Neural progenitor cell (in vitro differentiated cells): ENCODE data around the gene FARP1. TPM values are rescaled to one million over a fixed set of nuclear protein-coding genes. Genes with fewer than 3 reads are reported as not detected.
A peak's percentile ranks its signal among the peaks of the same experiment; 100 is the strongest.

Source experiments
- DNase-seq: peaks from one replicate; pipeline ENCODE4 v3.0.0-alpha.2; 2016; ENCODE audit warnings: low spot score
- H2AFZ ChIP-seq: fragments of 200-600 bp; sonication (generic); replicated peaks from 2 replicates; pipeline ENCODE4 v1.6.1; 2016; ENCODE audit warnings: antibody characterized with exemption
- H3F3A ChIP-seq: fragments of 200-600 bp; sonication (generic); 2 replicates; pipeline ENCODE4 v1.6.1; 2016; ENCODE audit warnings: antibody characterized with exemption, low read depth
- H3K27ac ChIP-seq: fragments of 200-600 bp; sonication (generic); 2 replicates; pipeline ENCODE4 v1.5.1; 2016; ENCODE audit warnings: mild to moderate bottlenecking
- H3K27me3 ChIP-seq: fragments of 200-600 bp; sonication (generic); 2 replicates; pipeline ENCODE4 v1.6.1; 2016; ENCODE audit warnings: mild to moderate bottlenecking, moderate library complexity
- H3K36me3 ChIP-seq: fragments of 200-600 bp; sonication (generic); 2 replicates; pipeline ENCODE4 v1.5.1; 2016
- H3K4me1 ChIP-seq: fragments of 200-600 bp; sonication (generic); 2 replicates; pipeline ENCODE4 v1.6.1; 2016; ENCODE audit warnings: mixed run types
- H3K4me2 ChIP-seq: fragments of 200-600 bp; sonication (generic); 2 replicates; pipeline ENCODE4 v1.6.1; 2016
- H3K4me3 ChIP-seq: fragments of 200-600 bp; sonication (generic); 2 replicates; pipeline ENCODE4 v1.5.1; 2016
- H3K79me2 ChIP-seq: fragments of 200-600 bp; sonication (generic); 2 replicates; pipeline ENCODE4 v1.6.1; 2016; ENCODE audit warnings: low read depth
- H3K9ac ChIP-seq: fragments of 200-600 bp; sonication (generic); 2 replicates; pipeline ENCODE4 v1.6.1; 2016
- H3K9me3 ChIP-seq: fragments of 200-600 bp; sonication (generic); 2 replicates; pipeline ENCODE4 v1.5.1; 2016; ENCODE audit warnings: low read depth
- H4K20me1 ChIP-seq: fragments of 200-600 bp; sonication (generic); 2 replicates; pipeline ENCODE4 v1.6.1; 2016; ENCODE audit warnings: low read depth
- H3K27ac Mint-ChIP-seq: 3 replicates; pipeline ENCODE4 v1.8.0; 2021; ENCODE audit warnings: mixed read lengths
- H3K27me3 Mint-ChIP-seq: 2 replicates; pipeline ENCODE4 v1.8.0; 2022; ENCODE audit warnings: low read depth, mild to moderate bottlenecking, inconsistent platforms, moderate library complexity, mixed read lengths; ENCODE audit not compliant: insufficient read depth
- H3K36me3 Mint-ChIP-seq: 3 replicates; pipeline ENCODE4 v1.8.0; 2021; ENCODE audit warnings: mixed read lengths
- H3K4me1 Mint-ChIP-seq: 3 replicates; pipeline ENCODE4 v1.8.0; 2021; ENCODE audit warnings: mixed read lengths
- H3K4me3 Mint-ChIP-seq: 3 replicates; pipeline ENCODE4 v1.8.0; 2021; ENCODE audit warnings: mild to moderate bottlenecking, moderate library complexity, mixed read lengths
- H3K9me3 Mint-ChIP-seq: 3 replicates; pipeline ENCODE4 v1.8.0; 2020; ENCODE audit warnings: mixed read lengths
- CTCF ChIP-seq: fragments of 200-600 bp; sonication (generic); IDR thresholded peaks from 2 replicates; pipeline ENCODE4 v1.5.1; 2017; ENCODE audit warnings: antibody characterized with exemption, mild to moderate bottlenecking
- EZH2 ChIP-seq: fragments of 200-600 bp; sonication (generic); IDR thresholded peaks from 2 replicates; pipeline ENCODE4 v1.6.1; 2017; ENCODE audit warnings: antibody characterized with exemption, mild to moderate bottlenecking, moderate library complexity
- EZH2phosphoT487 ChIP-seq: fragments of 200-600 bp; sonication (generic); IDR thresholded peaks from 2 replicates; pipeline ENCODE4 v1.6.1; 2017; ENCODE audit warnings: antibody characterized with exemption
- total RNA-seq: library from RNA; depleted of rRNA; stranded (reverse); fragments of >200 nt; gene quantifications from 2 replicates; pipeline ENCODE4 v1.2.3, GENCODE V29; 2015; ENCODE audit warnings: low replicate concordance

The FARP1 gene
- total RNA-seq, 1 donor from 2014 or later: 78.0 TPM

GRCh38 chr13:98447881-98448641, 305.2 kb downstream of the FARP1 start:
- peaks cover 16% of the 10 kb centered on the region for H3K27me3 Mint-ChIP-seq
- H3K4me3 Mint-ChIP-seq: no peak overlapping the region
- no peaks in the 10 kb centered on the region for H3K27me3 ChIP-seq
- no peak overlapping the region for H3K27ac ChIP-seq
- peaks cover 14% of the 10 kb centered on the region for H3K79me2 ChIP-seq
- peak; percentile 90 for DNase-seq
- no peaks in the 10 kb centered on the region for H3K9me3 ChIP-seq
- no peak overlapping the region for H3K4me2 ChIP-seq
- no peak overlapping the region for H3K27ac Mint-ChIP-seq
- H3K36me3 ChIP-seq: no peaks in the 10 kb centered on the region
- H3K4me1 ChIP-seq: peaks cover 20% of the 10 kb centered on the region
- H3K9me3 Mint-ChIP-seq: no peaks in the 10 kb centered on the region
- TF ChIP-seq EZH2phosphoT487 (no peak), EZH2 (no peak), CTCF (peak; percentile 88)
- H3F3A ChIP-seq: peaks cover 29% of the 10 kb centered on the region
- H3K4me3 ChIP-seq: no peak overlapping the region
- peaks cover 31% of the 10 kb centered on the region for H4K20me1 ChIP-seq
- no peak overlapping the region for H3K9ac ChIP-seq
- H2AFZ ChIP-seq: no peak overlapping the region
- peaks cover 27% of the 10 kb centered on the region for H3K4me1 Mint-ChIP-seq
- H3K36me3 Mint-ChIP-seq: peaks cover 41% of the 10 kb centered on the region

- DNase-seq: no peak
- Mint-ChIP-seq H3K36me3 (peaks cover 42% of the 10 kb centered on the region), H3K4me3 (no peak overlapping the region), H3K4me1 (peaks cover 27% of the 10 kb centered on the region), H3K27ac (no peak overlapping the region), H3K27me3 (peaks cover 16% of the 10 kb centered on the region), H3K9me3 (no peaks in the 10 kb centered on the region)
- Histone ChIP-seq H3K9ac (no peak overlapping the region), H2AFZ (no peak overlapping the region), H3F3A (peaks cover 29% of the 10 kb centered on the region), H3K27ac (no peak overlapping the region), H3K27me3 (no peaks in the 10 kb centered on the region), H3K4me2 (no peak overlapping the region), H3K4me3 (no peak overlapping the region), H3K36me3 (no peaks in the 10 kb centered on the region), H3K9me3 (no peaks in the 10 kb centered on the region), H3K4me1 (peaks cover 20% of the 10 kb centered on the region), H3K79me2 (peaks cover 14% of the 10 kb centered on the region), H4K20me1 (peaks cover 31% of the 10 kb centered on the region)
- TF ChIP-seq EZH2phosphoT487 (no peak), EZH2 (no peak), CTCF (no peak)
These were observed 305.7 kb downstream of the FARP1 start for GRCh38 chr13:98448642-98448928.

GRCh38 chr13:98449273-98449672, 306.4 kb downstream of the FARP1 start:
- DNase-seq: no peak
- Histone ChIP-seq H3K9ac (no peak overlapping the region), H3K36me3 (no peaks in the 10 kb centered on the region), H4K20me1 (peaks cover 31% of the 10 kb centered on the region), H3K27ac (peak overlapping the region; percentile 29), H3K27me3 (no peaks in the 10 kb centered on the region), H3F3A (peaks cover 29% of the 10 kb centered on the region), H3K9me3 (no peaks in the 10 kb centered on the region), H3K4me2 (no peak overlapping the region), H3K79me2 (peaks cover 14% of the 10 kb centered on the region), H2AFZ (no peak overlapping the region), H3K4me3 (no peak overlapping the region), H3K4me1 (peaks cover 20% of the 10 kb centered on the region)
- Mint-ChIP-seq H3K27ac (peak overlapping the region; percentile 21), H3K27me3 (peaks cover 16% of the 10 kb centered on the region), H3K4me3 (no peak overlapping the region), H3K36me3 (peaks cover 45% of the 10 kb centered on the region), H3K9me3 (no peaks in the 10 kb centered on the region), H3K4me1 (peaks cover 27% of the 10 kb centered on the region)
- no peak for TF ChIP-seq EZH2

GRCh38 chr13:98450026-98450425, 307.1 kb downstream of the FARP1 start:
- H3K4me3 Mint-ChIP-seq: no peak overlapping the region
- H2AFZ ChIP-seq: no peak overlapping the region
- peak overlapping the region; percentile 16 for H3K4me2 ChIP-seq
- H3K36me3 ChIP-seq: no peaks in the 10 kb centered on the region
- no peaks in the 10 kb centered on the region for H3K9me3 Mint-ChIP-seq
- no peak for TF ChIP-seq EZH2phosphoT487
- no peak for TF ChIP-seq CTCF
- H3K79me2 ChIP-seq: peaks cover 14% of the 10 kb centered on the region
- H3K9me3 ChIP-seq: no peaks in the 10 kb centered on the region
- H3K4me1 Mint-ChIP-seq: peaks cover 27% of the 10 kb centered on the region
- H3K27me3 ChIP-seq: no peaks in the 10 kb centered on the region
- H3K4me1 ChIP-seq: peaks cover 20% of the 10 kb centered on the region
- H3K27ac Mint-ChIP-seq: no peak overlapping the region
- peaks cover 31% of the 10 kb centered on the region for H4K20me1 ChIP-seq
- peaks cover 16% of the 10 kb centered on the region for H3K27me3 Mint-ChIP-seq
- H3F3A ChIP-seq: peaks cover 29% of the 10 kb centered on the region
- peaks cover 52% of the 10 kb centered on the region for H3K36me3 Mint-ChIP-seq
- no peak for DNase-seq
- H3K27ac ChIP-seq: peak overlapping the region; percentile 74
- no peak overlapping the region for H3K4me3 ChIP-seq
- H3K9ac ChIP-seq: no peak overlapping the region
